GM19193 (cell line): ENCODE data around the gene GNB1L.

Experiments
- POLR2A ChIP-seq: IDR thresholded peaks from 4 replicates; pipeline ENCODE4 v1.6.1; 2011; ENCODE audit not compliant: insufficient read depth, insufficient read length; ENCODE audit errors: extremely low read depth

Gene GNB1L

GRCh38 chr22:19849835-19850762 is 4.6 kb downstream of the GNB1L start:
- no peak for TF ChIP-seq POLR2A

GRCh38 chr22:19848298-19849224 is 6.1 kb downstream of the GNB1L start:
- no peak for TF ChIP-seq POLR2A

- TF ChIP-seq POLR2A = no peak
These were observed 7.4 kb downstream of the GNB1L start for GRCh38 chr22:19847345-19847632.

GRCh38 chr22:19846620-19847344 is 7.9 kb downstream of the GNB1L start:
- TF ChIP-seq POLR2A = no peak

- TF ChIP-seq POLR2A = no peak
These were observed 9.5 kb downstream of the GNB1L start for GRCh38 chr22:19845054-19845722.

- no peak for TF ChIP-seq POLR2A
These were observed 10.2 kb downstream of the GNB1L start for GRCh38 chr22:19844377-19845053.

GRCh38 chr22:19843857-19844376 is 10.8 kb downstream of the GNB1L start:
- TF ChIP-seq POLR2A = no peak

GRCh38 chr22:19843107-19843856 is 11.4 kb downstream of the GNB1L start:
- no peak for TF ChIP-seq POLR2A

- no peak for TF ChIP-seq POLR2A
These were observed 12.1 kb downstream of the GNB1L start for GRCh38 chr22:19842393-19843106.

GRCh38 chr22:19841641-19842392 is 12.9 kb downstream of the GNB1L start:
- no peak for TF ChIP-seq POLR2A

GRCh38 chr22:19840955-19841640 is 13.6 kb downstream of the GNB1L start:
- TF ChIP-seq POLR2A = no peak
